Activated T-cell treated with anti-CD3 and anti-CD28 coated beads for 48 hours (primary cell): ENCODE data around the gene TAAR1.
"Not testable (repeated sequence)": the region's sequence is repeated elsewhere in the genome, so short reads cannot be mapped to it uniquely, and the experiment has no call there.

Source experiments
- DNase-seq: peaks from one replicate; pipeline ENCODE4 v3.0.0-alpha.2; 2020; ENCODE audit warnings: low read depth

TAAR1 gene

DNA sequence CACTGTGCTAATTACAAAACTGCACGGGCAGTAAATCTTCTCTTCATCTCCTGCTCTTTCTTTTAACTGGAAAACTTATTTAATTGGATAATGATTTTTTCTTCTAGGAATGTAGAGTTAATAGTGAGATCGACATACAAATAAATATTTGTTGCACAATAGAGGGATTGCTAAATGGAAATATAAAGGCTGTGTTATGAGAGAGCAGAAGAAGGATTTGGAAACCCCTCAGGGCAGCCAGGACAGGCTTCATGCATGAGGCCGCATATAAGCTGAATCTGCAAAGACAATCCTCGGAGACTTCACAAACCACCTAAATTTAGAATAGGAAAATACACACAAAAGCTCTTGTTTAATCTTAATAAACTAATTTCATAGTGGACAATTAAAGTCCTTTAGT, 2.9 kb upstream of the TAAR1 start:
- DNase-seq: no peak

DNA sequence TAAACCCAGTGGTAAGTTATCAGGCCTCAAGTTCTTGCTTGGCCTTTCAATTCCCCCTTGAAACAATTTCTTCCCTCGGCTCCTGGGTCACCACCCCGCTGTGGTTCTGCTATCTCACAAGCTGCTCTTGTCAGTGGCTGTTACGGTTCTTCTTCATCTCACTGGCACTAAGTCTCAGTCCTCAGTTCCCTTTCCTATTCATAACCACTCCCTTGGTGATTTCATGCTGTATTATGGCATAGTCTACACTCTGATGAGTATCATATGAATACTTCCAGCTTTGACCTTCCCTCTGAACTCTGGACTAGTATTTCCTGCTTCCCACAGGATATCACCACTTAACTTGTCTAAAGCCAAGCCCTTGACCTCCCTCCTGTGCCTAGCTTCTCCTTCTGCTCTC, 7.9 kb downstream of the TAAR1 start:
- no peak for DNase-seq

DNA sequence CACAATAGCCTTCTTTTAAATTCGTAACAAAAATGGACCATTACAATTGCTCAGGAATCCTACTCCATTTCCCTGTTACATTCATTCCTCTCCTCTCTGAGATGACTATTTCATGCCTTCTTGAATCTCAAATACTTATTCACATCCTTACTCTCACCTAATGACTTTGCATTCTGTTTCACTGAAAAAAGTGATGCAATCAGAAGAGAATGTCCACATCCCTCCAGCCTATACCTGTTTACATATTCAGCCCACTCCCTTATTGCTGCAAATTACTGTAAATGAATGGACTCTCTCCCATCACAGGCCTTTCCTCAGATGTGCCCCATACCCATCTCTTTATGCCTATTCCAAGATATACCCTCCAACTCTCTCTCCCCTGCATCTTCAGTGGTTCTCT, 8.6 kb downstream of the TAAR1 start:
- no peak for DNase-seq

DNA sequence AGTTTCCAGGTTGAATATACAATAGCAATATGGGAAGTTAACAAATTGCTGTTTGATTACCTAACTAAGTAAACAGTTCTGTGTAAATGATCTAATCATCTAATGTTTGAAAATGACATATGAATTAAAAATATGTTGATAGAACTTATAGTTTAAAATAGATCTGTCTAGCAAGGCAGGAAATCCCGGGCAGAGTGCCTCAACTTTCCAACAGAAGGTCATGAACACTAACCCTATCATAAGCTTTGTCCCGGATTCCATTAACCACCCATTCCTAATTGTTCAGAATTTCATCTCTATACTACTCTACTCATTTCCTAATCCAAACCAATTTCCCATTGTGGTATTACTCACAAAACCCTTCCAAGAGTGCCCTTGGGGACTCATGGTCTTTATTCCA, 10.2 kb downstream of the TAAR1 start:
- no peak for DNase-seq

DNA sequence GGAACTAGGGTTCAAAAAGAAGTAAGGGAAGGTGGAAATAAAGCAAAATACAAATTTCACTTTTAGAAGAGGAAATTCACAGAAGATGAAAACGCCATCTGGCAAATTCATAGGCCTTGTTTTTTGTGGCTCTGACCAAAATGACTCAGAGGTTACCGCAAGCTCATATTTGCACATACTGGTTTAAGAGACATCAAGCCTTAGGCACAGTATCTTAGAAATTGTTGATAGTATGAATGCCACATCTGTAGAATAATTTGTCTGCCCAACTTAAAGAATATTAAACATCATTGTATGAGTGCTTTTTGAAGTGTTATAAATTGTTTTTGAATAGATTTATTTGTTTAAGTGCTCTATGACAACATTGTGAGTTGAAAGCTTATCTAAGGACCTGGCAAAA, 10.6 kb downstream of the TAAR1 start:
- DNase-seq: no peak

DNA sequence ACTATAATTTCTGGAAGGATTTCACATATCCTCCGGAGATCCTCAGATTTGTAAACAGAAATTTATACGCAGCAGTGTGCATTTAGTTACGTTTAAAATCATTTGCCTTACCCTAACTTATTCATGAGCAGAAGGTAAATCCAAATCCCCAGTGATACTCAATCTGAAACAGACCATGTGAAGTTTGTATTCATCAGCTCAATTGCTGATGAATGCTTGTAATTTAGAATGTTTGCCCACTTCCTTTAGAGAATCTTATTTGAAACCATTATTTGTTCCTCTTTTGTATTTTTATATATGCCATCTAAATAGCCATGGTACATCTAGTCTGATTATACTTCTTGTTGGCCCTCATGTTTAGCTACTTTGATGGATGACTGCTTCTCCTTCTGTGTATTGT, 15.4 kb downstream of the TAAR1 start:
- DNase-seq: no peak

DNA sequence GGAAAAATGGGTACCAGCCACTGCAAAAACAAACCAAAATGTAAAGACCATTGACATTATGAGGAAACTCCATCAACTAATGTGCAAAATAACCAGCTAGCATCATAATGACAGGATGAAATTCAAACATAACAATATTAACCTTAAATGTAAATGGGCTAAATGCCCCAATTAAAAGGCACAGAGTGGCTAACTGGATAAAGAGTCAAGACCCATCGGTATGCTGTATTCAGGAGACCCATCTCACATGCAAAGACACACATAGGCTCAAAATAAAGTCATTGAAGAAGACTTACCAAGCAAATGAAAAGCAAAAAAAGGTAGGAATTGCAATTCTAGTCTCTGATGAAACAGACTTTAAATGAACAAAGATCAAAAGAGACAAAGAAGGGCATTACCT, 21.8 kb downstream of the TAAR1 start:
- DNase-seq: not testable (repeated sequence)

DNA sequence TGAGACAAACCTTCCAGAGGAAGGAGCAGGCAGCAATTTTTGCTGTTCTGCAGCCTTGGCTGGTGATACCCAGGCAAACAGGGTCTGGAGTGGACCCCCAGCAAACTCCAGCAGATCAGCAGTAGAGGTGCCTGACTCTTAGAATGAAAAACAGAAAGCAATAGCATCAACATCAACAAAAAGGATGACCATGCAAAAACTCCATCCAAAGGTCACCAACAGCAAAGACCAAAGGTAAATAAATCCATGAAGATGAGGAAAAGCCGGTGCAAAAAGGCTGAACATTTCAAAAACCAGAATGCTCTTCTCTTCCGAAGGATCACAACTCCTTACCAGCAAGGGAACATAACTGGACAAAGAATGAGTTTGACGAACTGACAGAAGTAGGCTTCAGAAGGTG, 23.1 kb downstream of the TAAR1 start:
- not testable (repeated sequence) for DNase-seq

DNA sequence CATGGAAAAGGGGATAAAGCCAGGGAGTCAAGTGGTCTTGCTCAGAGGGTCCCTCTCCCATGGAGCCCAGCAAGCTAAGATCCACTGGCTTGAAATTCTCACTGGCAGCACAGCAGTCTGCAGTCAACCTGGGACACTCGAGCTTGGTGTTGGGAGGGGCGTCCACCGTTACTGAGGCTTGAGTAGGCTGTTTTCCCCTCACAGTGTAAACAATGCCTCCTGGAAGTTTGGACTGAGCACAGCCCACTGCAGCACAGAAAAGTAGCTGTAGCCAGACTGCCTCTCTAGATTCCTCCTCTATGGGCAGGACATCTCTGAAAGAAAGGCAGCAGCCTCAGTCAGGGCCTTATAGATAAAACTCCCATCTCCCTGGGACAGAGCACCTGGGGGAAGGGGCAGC, 23.7 kb downstream of the TAAR1 start:
- DNase-seq: not testable (repeated sequence)

DNA sequence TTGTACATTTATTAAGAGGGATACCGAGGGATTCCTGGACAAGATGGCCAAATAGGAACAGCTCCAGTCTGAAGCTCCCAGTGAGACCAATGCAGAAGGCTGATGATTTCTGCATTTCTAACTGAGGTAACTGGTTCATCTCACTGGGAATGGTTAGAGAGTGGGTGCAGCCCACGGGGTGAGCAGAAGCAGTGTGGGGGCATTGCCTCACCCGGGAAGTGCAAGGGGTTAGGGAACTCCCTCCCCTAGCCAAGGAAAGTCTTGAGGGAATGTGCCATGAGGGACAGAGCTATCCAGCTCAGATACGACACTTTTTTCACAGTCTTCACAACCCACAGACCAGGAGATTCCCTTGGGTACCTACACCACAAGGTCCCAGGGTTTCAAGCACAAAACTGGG, 24.2 kb downstream of the TAAR1 start:
- DNase-seq: no peak

DNA sequence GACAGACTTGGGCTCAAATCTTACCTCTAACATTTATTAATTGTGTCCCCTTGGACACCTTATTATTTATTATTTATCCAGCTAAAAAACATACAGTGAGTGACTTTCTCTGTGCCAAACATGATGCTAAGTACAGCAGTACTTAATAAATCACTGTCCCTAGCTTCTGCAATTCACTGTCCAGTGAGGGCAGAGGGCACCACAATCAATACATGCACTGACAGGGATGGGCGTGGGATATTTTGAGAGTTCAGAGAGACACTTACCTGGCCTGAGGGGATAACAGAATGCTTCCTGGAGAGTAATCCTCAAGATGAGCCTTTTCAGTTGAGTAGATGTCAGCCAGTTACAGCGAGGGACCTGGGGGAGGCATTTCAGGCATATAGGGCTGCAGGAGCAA, 25.6 kb downstream of the TAAR1 start:
- DNase-seq: no peak

DNA sequence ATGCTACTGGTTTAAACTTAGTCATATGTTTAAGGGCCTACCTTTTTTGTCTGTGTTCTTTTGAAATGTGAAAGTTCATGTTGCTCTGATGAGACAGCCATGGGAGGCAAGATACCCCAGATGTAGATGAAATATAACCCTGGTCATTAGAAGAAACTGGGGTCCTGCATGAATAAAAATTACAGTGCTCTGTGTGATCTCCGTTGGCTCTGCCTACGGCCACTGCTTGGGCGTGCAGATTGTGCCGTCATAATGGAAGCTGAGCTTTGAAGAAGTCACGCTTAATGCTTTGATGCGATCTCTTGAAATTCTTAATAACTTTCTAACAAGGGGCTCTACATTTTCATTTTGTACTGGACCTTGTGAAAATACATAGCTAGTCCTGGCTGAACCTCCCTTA, 34.8 kb downstream of the TAAR1 start, which contains the start of gene TAAR2:
Gene TAAR2 (minus strand): TSS at position 101 of the 400 bp plus-strand sequence. CDS start 0 bp downstream, at position 101.
- no peak for DNase-seq

DNA sequence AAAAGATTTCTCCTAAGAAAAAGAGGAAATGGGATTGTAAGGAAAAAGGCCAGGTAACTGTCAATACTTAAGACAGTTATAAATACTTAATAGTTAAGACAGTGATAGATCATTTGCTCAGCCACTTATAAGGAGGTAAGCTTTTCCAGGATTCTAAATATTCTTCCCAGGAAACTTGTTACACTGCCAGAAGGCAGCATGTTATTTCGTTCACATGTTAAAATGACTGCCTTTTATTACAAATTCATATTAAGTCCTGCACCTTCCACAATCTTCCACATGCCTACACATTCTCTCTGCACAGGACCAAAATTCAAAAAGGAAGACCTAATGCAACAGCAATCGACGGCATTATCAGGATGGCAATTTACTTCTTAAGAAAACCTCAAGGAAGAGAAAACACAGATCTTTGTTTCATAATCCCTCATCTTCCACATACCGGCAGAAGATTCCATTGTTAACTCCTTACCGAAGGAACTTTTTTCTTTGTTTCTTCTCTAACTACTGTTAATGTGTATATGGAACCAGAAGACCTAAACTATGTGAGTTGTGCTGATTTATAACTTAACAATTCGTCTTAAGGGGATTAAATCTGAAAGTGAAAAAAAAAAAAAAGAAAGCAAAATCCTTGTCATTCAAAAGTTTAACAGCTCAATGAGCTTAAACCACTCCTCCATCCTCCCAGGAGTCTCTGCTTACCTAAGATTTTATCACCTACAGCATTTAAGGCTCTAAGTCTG, 35.7 kb downstream of the TAAR1 start:
- DNase-seq: no peak

DNA sequence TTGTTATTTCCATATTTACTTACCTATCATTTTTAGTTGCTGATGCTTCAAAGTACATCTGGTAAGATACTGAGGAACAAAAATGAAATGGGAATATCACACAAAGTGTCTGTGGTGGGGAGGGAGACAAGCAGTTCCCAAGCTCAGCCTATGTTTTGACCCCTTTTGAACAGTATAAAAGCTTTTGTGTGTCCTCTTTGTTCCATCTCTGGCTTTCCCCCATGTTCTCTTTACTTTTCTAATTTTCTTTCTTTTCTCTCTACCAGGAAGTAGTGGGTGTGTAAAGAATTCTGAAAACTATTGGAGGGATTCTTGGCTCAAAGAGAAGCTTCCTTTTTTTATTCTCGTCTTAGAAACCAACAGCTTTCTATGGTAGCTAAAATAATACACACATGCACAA, 42.3 kb downstream of the TAAR1 start:
- DNase-seq: no peak

DNA sequence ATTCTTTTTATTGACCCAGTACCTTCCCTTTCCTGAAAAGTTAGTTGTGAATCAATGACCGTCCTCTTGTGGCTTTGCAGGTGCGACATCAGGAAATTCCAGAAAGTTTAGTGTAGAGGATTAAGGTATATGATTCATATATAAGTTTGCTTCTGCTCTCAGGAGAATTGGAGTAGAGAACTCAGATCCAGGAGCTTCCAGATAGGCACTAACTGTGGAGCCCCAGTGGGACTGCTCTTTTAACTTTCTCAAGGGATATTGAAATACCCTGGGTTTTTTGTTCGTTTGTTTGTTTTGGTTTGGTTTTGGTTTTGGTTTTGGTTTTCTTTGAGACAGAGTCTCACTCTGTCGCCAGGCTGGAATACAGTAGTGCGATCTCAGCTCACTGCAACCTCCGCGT, 44.4 kb downstream of the TAAR1 start:
- no peak for DNase-seq

DNA sequence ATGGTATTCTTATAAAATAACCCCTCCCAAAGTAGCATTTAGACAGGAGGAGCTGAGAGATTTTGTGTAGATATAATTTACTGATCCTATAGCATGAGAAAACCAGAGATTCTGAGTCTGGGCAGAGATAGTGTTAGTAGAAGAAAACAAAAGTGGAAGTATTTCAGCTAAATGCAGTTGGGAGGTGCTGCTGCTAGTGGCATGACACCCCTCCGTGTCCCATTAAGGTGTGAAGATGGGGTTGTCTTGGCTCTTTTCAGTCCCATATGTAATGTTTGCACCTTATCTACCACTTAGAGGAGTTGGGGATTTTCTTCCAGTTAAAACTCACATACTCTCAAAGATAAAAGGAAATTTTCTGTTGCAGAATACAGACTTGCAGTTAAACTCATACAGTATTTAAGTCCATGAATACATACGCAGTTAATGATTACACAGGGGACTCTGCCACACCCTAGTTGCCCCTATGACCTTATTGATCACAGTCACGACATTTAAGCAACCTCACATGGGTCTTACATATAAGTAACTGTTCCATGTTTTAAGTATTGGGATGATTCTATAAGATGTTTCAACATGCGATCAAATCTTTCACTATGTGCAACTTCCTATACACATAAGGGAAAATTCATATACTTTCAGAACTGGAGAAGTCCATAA, 46.4 kb downstream of the TAAR1 start:
- DNase-seq: no peak

DNA sequence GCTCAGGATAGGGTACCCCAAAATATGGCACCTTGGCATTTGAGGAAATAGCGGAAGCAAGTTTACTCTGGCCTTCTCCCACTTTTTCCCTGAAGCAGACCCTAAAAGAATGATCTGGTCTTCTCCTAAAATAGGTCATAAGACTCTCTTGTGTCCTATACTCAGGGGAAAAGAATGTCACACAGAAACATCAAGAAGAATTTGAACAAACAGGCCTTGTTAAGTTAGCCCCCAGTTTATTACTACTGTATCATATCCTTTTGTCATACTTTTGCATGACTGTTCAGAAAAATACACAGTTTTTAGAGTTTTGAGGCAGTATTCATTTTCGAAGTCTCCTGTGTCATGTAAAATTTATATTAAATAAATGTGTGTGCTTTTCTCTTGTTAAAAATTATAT, 47.4 kb downstream of the TAAR1 start:
- no peak for DNase-seq

DNA sequence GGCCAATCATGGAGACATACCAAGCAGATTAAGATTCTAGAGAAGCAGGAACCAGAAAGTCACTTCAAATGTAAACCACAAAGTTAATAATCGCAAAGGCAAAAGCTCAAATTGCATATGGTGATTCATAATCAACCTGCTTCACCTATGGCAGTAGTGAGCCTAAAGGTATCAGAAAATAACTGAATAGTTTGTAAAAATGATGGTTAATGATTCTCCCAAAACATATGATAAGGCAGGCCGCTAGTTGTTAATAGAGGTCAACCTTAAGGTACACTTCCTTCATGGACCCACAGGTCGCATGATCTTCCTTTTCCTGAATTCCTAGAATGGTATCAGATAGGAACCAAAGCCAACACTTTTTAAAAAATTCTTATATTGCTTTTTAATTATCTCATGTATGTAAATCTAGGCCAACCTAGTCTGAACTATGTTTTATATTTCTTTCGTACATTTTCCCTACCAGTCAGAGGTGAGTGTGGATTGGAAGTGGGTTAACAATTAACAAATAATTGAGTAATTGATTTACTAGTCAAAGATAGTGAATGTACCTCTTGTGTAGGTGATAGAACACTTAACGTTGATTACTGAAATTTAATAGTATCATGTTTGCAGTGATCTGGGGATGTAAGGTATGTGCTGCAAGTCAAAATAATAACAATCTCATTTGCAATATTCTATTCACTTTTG, 51.3 kb downstream of the TAAR1 start:
- no peak for DNase-seq

DNA sequence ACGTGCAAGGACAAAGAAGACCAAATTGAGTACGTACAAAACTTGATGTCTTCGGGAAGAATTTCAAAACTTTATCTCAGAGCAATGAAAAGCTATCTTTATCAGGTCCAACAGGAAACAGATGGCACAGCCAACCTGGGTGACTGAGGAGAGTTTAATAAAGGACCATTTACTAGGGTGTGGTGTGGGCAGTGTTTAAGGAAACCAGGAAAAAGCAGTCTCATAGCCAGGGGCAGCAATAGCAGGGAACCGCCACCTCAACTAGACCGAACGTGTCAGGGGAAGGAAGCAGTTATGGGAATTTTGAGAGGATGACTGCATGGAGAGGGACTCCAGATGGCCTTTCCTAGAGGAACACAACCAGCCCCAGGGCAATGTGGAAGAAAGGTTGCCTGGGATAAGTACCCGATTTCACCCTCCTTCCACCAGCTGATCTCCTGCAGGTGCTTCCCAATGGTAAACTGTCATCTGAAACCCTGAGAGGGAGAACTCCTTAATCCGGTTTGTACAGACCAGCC, 54.3 kb downstream of the TAAR1 start:
- DNase-seq: no peak

DNA sequence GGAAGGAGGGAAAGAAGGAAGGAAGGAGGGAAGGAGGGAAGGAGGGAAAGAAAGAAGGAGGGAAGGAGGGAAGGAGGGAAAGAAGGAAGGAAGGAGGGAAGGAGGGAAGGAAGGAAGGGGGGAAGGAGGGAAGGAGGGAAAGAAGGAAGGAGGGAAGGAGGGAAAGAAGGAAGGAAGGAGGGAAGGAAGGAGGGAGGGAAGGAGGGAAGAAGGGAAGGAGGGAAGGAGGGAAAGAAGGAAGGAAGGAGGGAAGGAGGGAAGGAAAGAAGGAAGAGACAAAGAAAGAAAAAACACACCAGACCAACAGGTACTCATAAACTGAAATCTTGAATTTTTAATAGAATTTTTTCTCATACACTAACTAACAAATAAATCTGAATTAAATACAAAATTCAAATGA, 58.1 kb downstream of the TAAR1 start:
- DNase-seq: not testable (repeated sequence)

DNA sequence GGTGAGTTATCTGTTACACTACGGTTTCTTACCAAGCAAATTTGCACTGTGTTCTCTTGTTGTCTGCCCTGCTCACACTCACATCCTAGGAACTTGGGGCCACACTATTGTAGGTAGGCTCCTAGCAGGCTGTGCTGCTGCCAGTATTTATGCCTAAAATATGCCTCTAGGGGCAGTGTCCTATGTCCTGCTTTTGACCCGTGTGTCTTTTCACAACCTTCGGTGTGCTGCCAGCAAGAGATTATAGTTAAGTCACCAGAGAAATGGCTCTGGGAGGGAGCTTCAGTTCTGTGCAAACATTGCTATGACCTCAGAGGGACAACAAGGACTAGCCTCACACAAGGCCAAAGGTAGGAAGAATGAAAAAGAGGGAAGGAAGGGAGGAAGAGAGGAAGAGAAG, 60.5 kb downstream of the TAAR1 start:
- no peak for DNase-seq

DNA sequence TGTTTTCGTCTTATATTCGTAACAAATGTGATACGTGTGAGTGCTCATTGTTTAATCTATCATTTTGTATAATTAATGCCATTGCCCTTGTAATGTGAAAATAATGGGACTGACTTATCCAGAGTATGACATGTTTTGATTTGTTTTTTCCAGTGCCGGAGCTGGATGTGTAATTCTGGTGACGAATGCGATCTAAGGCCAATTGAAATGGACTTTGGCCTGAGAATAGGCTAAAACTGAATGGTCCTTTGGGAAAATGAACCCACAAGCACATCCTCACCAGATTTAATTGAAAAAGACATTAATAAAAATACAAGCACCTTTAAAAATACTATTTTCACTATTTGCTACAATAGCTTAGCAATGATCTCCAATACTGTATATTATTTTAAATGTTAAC, 62.8 kb downstream of the TAAR1 start:
- DNase-seq: no peak
